ENCODE results near the gene DLGAP1.

The DLGAP1 gene

DNA sequence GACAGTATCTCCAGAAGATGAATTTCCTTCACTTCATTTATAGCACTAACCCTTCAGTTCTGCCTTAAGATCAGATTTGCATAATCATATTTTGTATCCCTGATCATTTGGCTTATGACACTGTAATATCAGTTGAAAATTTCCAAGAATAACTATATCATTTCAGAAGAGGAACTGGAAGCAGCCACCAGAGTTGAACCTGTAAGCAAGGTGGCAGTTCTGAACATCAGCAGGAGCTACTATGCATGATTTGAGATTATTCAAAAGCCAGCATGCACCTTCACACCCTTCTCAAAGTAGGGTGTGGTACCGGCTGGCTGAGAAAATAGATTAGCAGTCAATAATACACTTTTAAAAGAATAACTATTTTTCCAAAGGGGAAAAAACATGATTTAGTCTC lies 328.2 kb downstream of the DLGAP1 start:
- H3K4me1 ChIP-seq (ENCODE audit: control insufficient read depth, insufficient read depth, low read length) = no peaks in the 10 kb centered on the region
- no peaks in the 10 kb centered on the region for H3K9me3 ChIP-seq (ENCODE audit: control insufficient read depth, low read length)
- H3K36me3 ChIP-seq (ENCODE audit: control insufficient read depth, insufficient read depth, low read length) = no peaks in the 10 kb centered on the region
- H3K9ac ChIP-seq (ENCODE audit: low read length) = no peak overlapping the region
- no peaks in the 10 kb centered on the region for H3K27me3 ChIP-seq (ENCODE audit: control insufficient read depth, insufficient read depth, low read length)
- H3K4me3 ChIP-seq (ENCODE audit: low read length) = no peak overlapping the region

DNA sequence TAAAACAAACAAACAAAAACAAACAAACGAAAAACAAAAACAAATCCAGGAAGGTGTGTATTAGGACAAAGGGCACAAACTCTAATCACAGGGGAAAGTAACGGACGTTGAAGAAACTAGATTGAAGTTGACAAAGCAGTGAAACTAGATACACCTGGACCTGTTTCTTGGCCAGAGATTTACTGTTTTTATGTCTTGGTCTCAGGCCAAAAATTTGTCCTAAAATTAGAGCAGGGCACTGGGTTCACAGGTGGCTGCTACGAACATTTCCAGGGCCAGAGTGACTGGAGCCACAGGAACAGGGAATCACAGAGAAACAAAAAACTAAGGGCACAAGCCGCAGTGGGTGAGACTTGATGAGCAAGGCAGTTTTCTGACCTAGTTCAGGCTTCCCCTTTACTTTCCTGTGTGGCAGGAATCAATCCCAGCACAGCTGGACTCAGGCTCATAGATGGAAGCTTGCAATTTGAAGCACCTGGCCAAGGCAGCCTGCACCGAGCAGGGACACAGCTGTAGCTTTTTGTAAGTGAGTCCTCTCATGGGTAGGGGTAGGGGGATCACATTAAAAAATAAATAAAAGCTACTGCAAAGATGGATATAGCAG lies 329.4 kb downstream of the DLGAP1 start:
- H3K4me3 ChIP-seq (ENCODE audit: low read length) = no peak overlapping the region
- H3K9me3 ChIP-seq (ENCODE audit: control insufficient read depth, low read length) = no peaks in the 10 kb centered on the region
- no peaks in the 10 kb centered on the region for H3K27me3 ChIP-seq (ENCODE audit: control insufficient read depth, insufficient read depth, low read length)
- H3K4me1 ChIP-seq (ENCODE audit: control insufficient read depth, insufficient read depth, low read length) = no peaks in the 10 kb centered on the region
- no peak overlapping the region for H3K9ac ChIP-seq (ENCODE audit: low read length)
- H3K36me3 ChIP-seq (ENCODE audit: control insufficient read depth, insufficient read depth, low read length) = no peaks in the 10 kb centered on the region

DNA sequence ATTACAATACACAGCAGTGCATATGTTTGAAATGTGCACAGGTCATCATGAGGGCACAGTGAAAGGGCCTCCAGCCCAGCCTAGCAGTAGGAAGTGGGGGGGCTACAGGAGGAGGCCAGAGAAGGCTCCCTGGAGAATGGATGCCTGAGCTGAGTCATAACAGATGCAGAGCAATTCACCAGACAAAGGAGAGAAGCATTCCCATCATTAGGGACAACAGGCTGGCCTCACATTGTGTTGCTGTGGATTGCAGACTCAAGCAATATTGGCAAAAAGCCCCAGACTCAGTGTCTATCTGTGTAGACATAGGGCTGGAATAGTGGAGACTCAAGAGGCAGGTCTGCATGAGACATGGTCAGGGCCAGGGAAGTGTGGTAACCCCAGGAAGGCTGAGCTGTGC lies 329.9 kb downstream of the DLGAP1 start:
- no peaks in the 10 kb centered on the region for H3K9me3 ChIP-seq (ENCODE audit: control insufficient read depth, low read length)
- H3K4me3 ChIP-seq (ENCODE audit: low read length) = no peak overlapping the region
- no peak overlapping the region for H3K9ac ChIP-seq (ENCODE audit: low read length)
- H3K4me1 ChIP-seq (ENCODE audit: control insufficient read depth, insufficient read depth, low read length) = no peaks in the 10 kb centered on the region
- H3K27me3 ChIP-seq (ENCODE audit: control insufficient read depth, insufficient read depth, low read length) = no peaks in the 10 kb centered on the region
- no peaks in the 10 kb centered on the region for H3K36me3 ChIP-seq (ENCODE audit: control insufficient read depth, insufficient read depth, low read length)

DNA sequence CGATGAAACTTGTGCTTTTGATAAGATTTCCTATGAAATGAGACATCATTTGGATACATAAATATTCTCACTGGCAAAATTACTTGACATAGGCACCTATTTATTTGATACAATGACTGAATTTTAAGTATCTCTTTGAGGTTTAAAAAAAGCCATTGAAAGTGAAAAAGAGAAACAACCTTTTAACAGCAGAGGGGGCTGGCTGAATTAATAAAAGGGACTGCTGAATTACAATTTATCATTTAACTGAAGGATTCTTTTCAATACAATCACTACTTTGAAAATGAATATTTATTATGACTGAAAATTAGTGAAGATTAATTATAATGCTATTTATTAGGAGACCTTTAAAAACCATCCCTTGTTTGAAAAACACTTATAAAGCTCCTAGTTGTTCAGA lies 335.3 kb downstream of the DLGAP1 start:
- no peaks in the 10 kb centered on the region for H3K9me3 ChIP-seq (ENCODE audit: control insufficient read depth, low read length)
- H3K36me3 ChIP-seq (ENCODE audit: control insufficient read depth, insufficient read depth, low read length) = no peaks in the 10 kb centered on the region
- no peaks in the 10 kb centered on the region for H3K4me1 ChIP-seq (ENCODE audit: control insufficient read depth, insufficient read depth, low read length)
- H3K9ac ChIP-seq (ENCODE audit: low read length) = no peak overlapping the region
- no peak overlapping the region for H3K4me3 ChIP-seq (ENCODE audit: low read length)
- no peaks in the 10 kb centered on the region for H3K27me3 ChIP-seq (ENCODE audit: control insufficient read depth, insufficient read depth, low read length)

DNA sequence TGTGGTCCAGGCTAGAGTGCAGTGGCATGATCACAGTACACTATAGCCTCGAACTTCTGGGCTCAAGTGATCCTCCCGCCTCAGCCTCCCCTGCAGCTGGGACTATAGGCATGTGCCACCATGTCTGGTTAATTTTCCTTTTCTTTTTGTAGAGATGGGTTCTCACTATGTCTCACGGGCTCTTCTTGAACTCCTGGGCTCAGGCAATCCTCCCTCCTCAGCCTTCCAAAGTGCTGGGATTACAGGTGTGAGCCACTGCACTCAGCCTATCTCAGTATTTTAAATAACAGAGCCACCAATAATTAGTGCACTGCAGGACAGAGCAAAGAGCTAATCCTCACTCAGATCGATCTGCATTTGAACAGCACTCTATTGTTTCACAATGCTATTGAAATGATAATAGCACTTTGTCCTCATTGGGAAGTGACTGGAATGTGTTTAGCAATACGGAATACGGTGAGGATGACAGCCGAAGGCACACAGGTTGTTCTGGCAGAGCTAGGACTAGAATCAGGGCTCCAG lies 335.9 kb downstream of the DLGAP1 start:
- no peak overlapping the region for H3K9ac ChIP-seq (ENCODE audit: low read length)
- no peak overlapping the region for H3K4me3 ChIP-seq (ENCODE audit: low read length)
- no peaks in the 10 kb centered on the region for H3K27me3 ChIP-seq (ENCODE audit: control insufficient read depth, insufficient read depth, low read length)
- no peaks in the 10 kb centered on the region for H3K36me3 ChIP-seq (ENCODE audit: control insufficient read depth, insufficient read depth, low read length)
- H3K4me1 ChIP-seq (ENCODE audit: control insufficient read depth, insufficient read depth, low read length) = no peaks in the 10 kb centered on the region
- no peaks in the 10 kb centered on the region for H3K9me3 ChIP-seq (ENCODE audit: control insufficient read depth, low read length)

DNA sequence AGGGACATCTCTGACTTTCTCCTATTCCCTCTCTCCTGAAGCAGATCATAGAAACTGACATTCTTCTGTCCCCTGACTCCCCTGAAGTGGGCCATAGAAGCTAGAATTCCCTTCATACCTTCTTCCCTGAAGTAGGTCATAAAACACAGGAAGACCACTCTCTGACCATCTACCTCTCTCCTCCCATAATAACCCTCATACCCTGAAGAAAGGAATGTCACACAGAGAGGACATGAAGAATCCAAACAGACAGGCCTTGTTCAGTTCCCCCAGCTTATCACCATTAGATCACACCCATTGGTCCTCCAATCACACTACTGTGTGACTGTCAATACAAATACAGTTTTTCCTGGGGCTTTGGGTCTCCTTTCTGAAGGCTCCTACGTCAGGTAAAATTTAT lies 347.1 kb downstream of the DLGAP1 start:
- Histone ChIP-seq H3K36me3 (ENCODE audit: control insufficient read depth, insufficient read depth, low read length) (no peaks in the 10 kb centered on the region), H3K9ac (ENCODE audit: low read length) (no peak overlapping the region), H3K9me3 (ENCODE audit: control insufficient read depth, low read length) (no peaks in the 10 kb centered on the region), H3K4me1 (ENCODE audit: control insufficient read depth, insufficient read depth, low read length) (no peaks in the 10 kb centered on the region), H3K27me3 (ENCODE audit: control insufficient read depth, insufficient read depth, low read length) (no peaks in the 10 kb centered on the region), H3K4me3 (ENCODE audit: low read length) (no peak overlapping the region)

DNA sequence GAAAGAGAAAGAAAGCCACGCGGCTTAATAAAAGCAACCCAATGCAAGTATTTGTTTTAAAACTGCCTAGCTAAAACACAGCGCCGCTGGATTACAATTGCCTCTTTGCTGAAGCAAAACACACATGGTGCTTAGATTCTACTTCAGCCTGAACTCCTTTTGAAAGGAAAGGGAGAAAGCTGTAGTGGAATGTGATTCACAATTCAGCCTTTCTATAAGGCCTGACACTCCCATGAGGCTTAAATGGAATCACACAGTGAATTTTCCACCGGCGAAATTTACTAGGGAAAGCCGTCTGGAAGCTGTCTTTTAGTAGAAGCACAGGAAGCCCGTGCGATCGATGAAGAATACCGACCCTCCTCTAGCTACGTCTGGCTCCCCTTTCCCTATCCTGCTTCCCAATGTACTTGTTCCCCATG lies 348.0 kb downstream of the DLGAP1 start:
- Histone ChIP-seq H3K4me1 (ENCODE audit: control insufficient read depth, insufficient read depth, low read length) (no peaks in the 10 kb centered on the region), H3K27me3 (ENCODE audit: control insufficient read depth, insufficient read depth, low read length) (no peaks in the 10 kb centered on the region), H3K4me3 (ENCODE audit: low read length) (no peak overlapping the region), H3K36me3 (ENCODE audit: control insufficient read depth, insufficient read depth, low read length) (no peaks in the 10 kb centered on the region), H3K9ac (ENCODE audit: low read length) (no peak overlapping the region), H3K9me3 (ENCODE audit: control insufficient read depth, low read length) (no peaks in the 10 kb centered on the region)

DNA sequence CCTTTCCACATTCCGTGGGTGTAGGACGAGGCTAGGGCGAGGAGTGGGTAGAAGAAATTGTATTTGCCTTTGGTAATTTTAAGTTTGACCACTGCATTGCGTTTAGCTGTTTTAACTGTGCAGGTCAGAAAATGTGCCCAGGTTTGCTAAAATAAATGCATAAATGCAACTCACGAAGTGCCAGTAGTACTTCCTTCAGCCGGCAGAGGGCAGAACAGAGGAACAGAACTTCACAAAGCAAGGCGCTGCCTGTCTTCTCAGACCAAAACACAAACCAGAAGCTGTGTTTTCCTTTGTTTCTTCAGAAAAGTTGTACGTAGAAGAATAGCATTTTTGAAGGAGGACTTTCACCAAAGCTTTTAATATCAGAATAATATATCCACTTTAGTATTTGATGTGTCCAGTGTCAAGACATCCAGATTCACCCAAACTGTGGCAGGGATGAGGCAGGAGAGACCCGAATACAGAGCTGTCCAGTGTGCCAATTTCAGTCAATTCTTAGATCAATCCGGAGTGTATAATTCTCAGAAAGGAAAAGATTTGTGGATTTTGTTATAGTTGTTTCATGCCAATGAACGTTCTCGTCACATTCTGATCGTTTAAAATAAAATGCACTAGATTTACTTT lies 348.6 kb downstream of the DLGAP1 start:
- H3K9me3 ChIP-seq (ENCODE audit: control insufficient read depth, low read length) = no peaks in the 10 kb centered on the region
- no peaks in the 10 kb centered on the region for H3K36me3 ChIP-seq (ENCODE audit: control insufficient read depth, insufficient read depth, low read length)
- no peaks in the 10 kb centered on the region for H3K27me3 ChIP-seq (ENCODE audit: control insufficient read depth, insufficient read depth, low read length)
- no peak overlapping the region for H3K9ac ChIP-seq (ENCODE audit: low read length)
- H3K4me1 ChIP-seq (ENCODE audit: control insufficient read depth, insufficient read depth, low read length) = no peaks in the 10 kb centered on the region
- H3K4me3 ChIP-seq (ENCODE audit: low read length) = no peak overlapping the region

DNA sequence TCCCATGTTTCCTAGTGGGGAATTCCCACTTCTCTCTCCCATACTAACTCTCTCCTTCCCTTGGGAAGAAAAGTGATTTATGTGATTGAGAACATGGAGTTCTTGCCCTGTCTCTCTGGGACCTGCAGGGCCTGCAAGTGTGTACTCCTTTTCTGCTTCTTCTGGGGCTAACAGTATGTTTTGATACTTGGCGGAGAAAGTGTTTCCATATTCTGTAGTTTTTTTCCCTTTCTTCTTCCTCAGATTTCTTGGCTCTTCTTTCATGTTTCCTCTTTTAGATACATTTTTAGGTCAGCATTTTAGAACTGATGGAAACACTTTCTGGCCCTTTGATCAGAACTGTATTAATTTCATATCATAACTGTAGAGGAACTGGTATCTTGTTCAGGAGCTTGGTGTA lies 352.2 kb downstream of the DLGAP1 start:
- Histone ChIP-seq H3K9me3 (ENCODE audit: control insufficient read depth, low read length) (no peaks in the 10 kb centered on the region), H3K27me3 (ENCODE audit: control insufficient read depth, insufficient read depth, low read length) (no peaks in the 10 kb centered on the region), H3K4me1 (ENCODE audit: control insufficient read depth, insufficient read depth, low read length) (no peaks in the 10 kb centered on the region), H3K4me3 (ENCODE audit: low read length) (no peak overlapping the region), H3K9ac (ENCODE audit: low read length) (no peak overlapping the region), H3K36me3 (ENCODE audit: control insufficient read depth, insufficient read depth, low read length) (no peaks in the 10 kb centered on the region)

DNA sequence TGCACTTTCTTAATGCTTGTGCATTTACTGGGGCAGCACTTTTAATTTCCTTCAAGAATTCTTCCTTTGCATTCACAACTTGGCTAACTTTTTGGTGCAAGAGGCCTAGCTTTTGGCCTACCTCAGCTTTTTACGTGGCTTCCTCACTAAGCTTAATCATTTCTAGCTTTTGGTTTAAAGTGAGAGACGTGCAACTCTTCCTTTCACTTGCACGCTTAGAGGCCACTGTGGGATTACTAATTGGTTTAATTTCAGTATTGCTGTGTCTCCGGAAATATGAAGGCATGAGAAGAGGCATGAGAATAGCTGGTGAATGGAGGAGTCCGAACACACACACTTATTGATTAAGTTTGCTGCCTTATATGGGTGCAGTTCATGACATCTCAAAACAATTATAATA lies 354.1 kb downstream of the DLGAP1 start:
- Histone ChIP-seq H3K4me3 (ENCODE audit: low read length) (no peak overlapping the region), H3K4me1 (ENCODE audit: control insufficient read depth, insufficient read depth, low read length) (no peaks in the 10 kb centered on the region), H3K27me3 (ENCODE audit: control insufficient read depth, insufficient read depth, low read length) (no peaks in the 10 kb centered on the region), H3K36me3 (ENCODE audit: control insufficient read depth, insufficient read depth, low read length) (no peaks in the 10 kb centered on the region), H3K9me3 (ENCODE audit: control insufficient read depth, low read length) (no peaks in the 10 kb centered on the region), H3K9ac (ENCODE audit: low read length) (no peak overlapping the region)

DNA sequence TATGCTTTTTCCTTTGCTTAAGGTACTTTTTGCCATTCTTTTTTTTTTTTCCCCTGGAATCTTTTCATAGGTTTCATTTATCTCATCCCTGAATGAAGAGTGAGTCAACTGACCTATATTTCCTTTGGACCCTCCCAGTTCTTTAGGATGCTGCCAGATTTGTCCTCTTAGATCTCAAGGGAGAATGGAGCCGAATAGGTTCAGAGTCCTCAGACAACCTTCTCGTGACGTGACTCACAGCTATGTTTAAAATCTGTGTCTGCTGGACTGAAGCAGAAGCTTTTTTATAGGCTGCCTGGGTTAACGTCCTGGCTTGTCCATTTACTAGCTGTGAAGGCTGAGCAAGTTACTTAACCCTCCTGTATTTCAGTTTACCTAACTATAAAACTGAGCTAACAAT lies 358.6 kb downstream of the DLGAP1 start:
- H3K4me1 ChIP-seq (ENCODE audit: control insufficient read depth, insufficient read depth, low read length) = no peaks in the 10 kb centered on the region
- no peak overlapping the region for H3K9ac ChIP-seq (ENCODE audit: low read length)
- no peaks in the 10 kb centered on the region for H3K27me3 ChIP-seq (ENCODE audit: control insufficient read depth, insufficient read depth, low read length)
- no peaks in the 10 kb centered on the region for H3K36me3 ChIP-seq (ENCODE audit: control insufficient read depth, insufficient read depth, low read length)
- no peaks in the 10 kb centered on the region for H3K9me3 ChIP-seq (ENCODE audit: control insufficient read depth, low read length)
- no peak overlapping the region for H3K4me3 ChIP-seq (ENCODE audit: low read length)

DNA sequence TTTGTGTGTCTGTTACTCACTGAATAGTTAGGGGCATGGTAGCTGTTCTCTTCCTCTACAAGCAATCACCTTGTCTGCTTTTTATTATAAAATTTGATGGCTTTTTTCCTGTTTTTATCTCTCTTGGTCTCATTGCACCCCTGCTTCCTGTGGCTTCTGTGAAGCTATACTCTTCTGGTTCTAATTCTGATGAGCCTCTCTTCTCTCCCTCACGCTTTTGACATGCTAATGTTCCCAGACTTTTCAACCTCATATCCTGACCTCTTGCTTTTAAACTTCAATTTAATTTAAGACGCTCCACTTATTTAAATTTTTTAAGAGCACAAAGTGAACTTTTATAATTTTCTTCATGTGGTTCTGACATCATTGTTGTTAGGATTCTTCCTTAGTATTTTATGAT lies 361.4 kb downstream of the DLGAP1 start:
- Histone ChIP-seq H3K4me3 (ENCODE audit: low read length) (no peak overlapping the region), H3K9ac (ENCODE audit: low read length) (no peak overlapping the region), H3K27me3 (ENCODE audit: control insufficient read depth, insufficient read depth, low read length) (no peaks in the 10 kb centered on the region), H3K36me3 (ENCODE audit: control insufficient read depth, insufficient read depth, low read length) (no peaks in the 10 kb centered on the region), H3K9me3 (ENCODE audit: control insufficient read depth, low read length) (no peaks in the 10 kb centered on the region), H3K4me1 (ENCODE audit: control insufficient read depth, insufficient read depth, low read length) (no peaks in the 10 kb centered on the region)
